GM21423 (cell line): ENCODE measurements around the gene ARRB2.

Experiments
- ATAC-seq: cut with Tn5 transposase; IDR thresholded peaks from one replicate; pipeline ENCODE4 v1.9.1; 2021; ENCODE audit warnings: mild to moderate bottlenecking, moderate library complexity; ENCODE audit not compliant: unreplicated experiment

Gene ARRB2

GRCh38 chr17:4748686-4749085 is 38.3 kb downstream of the ARRB2 start:
- no peak for ATAC-seq

GRCh38 chr17:4750606-4751005 is 40.2 kb downstream of the ARRB2 start:
- no peak for ATAC-seq

- ATAC-seq, result no peak
Measured at GRCh38 chr17:4751932-4752331, 41.5 kb downstream of the ARRB2 start.

- no peak for ATAC-seq
Measured at GRCh38 chr17:4753392-4753791, 43.0 kb downstream of the ARRB2 start.

GRCh38 chr17:4759776-4760236 is 49.4 kb downstream of the ARRB2 start:
- no peak for ATAC-seq

- no peak for ATAC-seq
Measured at GRCh38 chr17:4764595-4764994, 54.2 kb downstream of the ARRB2 start.

- no peak for ATAC-seq
Measured at GRCh38 chr17:4766201-4766600, 55.8 kb downstream of the ARRB2 start.

- ATAC-seq, result no peak
Measured at GRCh38 chr17:4766723-4767122, 56.3 kb downstream of the ARRB2 start.

- no peak for ATAC-seq
Measured at GRCh38 chr17:4768298-4768697, 57.9 kb downstream of the ARRB2 start.

- no peak for ATAC-seq
Measured at GRCh38 chr17:4769628-4770027, 59.2 kb downstream of the ARRB2 start.
